ENCODE results near the gene DGCR8. TPM values are rescaled to one million over a fixed set of nuclear protein-coding genes. Genes with fewer than 3 reads are reported as not detected.

The DGCR8 gene
- total RNA-seq, 1 donor from 2014 or later: 32.5 TPM

DNA sequence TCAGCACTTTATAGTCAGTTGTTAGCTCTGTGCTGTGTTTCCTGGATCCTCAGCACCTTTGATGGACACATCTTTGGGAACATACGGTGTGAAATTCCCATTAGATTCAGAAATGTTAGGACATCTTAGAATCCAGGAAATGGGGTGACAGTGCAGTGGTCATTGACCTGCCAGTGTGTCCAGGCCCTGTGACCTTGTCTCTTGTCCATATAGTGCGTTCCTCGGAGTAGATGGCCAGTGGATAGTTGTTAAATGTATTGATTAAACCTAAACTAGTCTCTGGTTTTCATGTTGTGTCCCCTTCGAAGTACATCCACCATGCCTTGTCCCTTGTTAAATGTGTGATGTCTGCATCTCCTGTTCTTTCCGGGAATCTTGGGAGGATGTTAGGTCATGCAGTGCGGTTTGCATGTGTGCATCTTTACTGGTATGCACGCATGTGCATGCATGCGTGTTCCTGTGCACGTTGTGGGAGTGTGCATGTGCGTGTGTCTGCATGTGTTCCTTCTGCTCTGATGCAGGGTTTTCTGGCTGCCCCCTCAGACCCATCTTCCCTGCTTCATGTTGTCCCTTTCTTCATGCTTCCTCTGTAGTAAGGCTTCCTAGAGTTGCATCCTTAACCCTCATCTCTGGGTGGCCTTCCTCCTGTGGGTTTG lies 4.0 kb downstream of the DGCR8 start:
- no peak for DNase-seq (ENCODE audit: low spot score)
- peaks cover 52% of the 10 kb centered on the region for H3K4me1 Mint-ChIP-seq (ENCODE audit: low read depth)
- no peaks in the 10 kb centered on the region for H3K27me3 Mint-ChIP-seq (ENCODE audit: low read depth)
- no peaks in the 10 kb centered on the region for H3K9me3 Mint-ChIP-seq (ENCODE audit: low read depth)
- TF ChIP-seq, protein P1, sequence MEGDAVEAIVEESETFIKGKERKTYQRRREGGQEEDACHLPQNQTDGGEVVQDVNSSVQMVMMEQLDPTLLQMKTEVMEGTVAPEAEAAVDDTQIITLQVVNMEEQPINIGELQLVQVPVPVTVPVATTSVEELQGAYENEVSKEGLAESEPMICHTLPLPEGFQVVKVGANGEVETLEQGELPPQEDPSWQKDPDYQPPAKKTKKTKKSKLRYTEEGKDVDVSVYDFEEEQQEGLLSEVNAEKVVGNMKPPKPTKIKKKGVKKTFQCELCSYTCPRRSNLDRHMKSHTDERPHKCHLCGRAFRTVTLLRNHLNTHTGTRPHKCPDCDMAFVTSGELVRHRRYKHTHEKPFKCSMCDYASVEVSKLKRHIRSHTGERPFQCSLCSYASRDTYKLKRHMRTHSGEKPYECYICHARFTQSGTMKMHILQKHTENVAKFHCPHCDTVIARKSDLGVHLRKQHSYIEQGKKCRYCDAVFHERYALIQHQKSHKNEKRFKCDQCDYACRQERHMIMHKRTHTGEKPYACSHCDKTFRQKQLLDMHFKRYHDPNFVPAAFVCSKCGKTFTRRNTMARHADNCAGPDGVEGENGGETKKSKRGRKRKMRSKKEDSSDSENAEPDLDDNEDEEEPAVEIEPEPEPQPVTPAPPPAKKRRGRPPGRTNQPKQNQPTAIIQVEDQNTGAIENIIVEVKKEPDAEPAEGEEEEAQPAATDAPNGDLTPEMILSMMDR (IDR thresholded peaks at IDR 0.05): no peak
- no peak overlapping the region for H3K4me3 Mint-ChIP-seq (ENCODE audit: unreplicated experiment)
- peak overlapping the region; percentile 73 for H3K27ac Mint-ChIP-seq (ENCODE audit: unreplicated experiment)
- peaks cover 21% of the 10 kb centered on the region for H3K36me3 Mint-ChIP-seq (ENCODE audit: low read depth)

DNA sequence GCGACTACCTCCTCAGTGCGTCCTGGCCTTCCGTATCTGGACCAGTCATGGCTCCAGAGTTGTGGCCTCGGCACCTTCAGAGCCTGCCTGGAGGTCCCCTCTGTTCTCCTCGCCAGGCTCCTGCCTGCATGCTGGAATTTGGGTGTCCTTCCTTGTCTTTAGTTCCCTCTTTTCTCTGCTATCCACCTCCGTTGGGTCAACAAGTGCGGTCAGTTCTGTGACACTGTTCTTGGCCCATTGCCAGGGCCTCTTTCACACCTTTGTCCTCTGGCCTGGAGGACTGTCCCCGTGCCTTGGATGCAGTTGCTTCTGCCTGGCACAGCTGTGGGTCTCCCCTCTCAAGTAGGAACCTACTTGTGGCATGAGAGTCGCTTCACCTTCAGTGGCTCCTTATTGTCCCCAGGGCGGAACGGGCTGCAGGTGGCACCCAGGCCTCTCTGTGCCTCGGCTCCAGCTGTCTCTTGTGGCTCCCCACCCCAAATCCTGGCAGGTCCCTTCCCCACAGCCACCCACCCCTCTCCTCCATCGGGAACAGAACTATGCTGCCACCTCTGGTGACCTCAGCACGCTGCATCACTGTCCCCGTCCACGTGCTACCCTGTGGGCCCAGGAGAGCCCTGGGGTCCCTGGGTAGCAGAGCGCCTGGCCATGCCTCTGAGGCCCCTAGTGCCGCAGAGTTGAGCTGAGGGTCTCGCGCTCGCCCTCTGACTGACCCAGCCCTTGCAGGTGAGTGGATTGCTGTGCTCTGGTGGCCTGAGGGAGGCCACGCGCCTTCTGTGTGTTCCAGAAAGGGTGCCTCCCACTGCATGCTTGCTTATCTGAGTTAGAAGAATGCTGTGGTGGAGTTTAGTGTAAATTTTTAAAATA lies 4.7 kb downstream of the DGCR8 start:
- H3K27ac Mint-ChIP-seq (ENCODE audit: unreplicated experiment): peak overlapping the region; percentile 13
- TF ChIP-seq, protein P1 (IDR thresholded peaks at IDR 0.05): peak; percentile 68
- DNase-seq (ENCODE audit: low spot score): no peak
- H3K36me3 Mint-ChIP-seq (ENCODE audit: low read depth): peaks cover 26% of the 10 kb centered on the region
- H3K27me3 Mint-ChIP-seq (ENCODE audit: low read depth): no peaks in the 10 kb centered on the region
- H3K4me1 Mint-ChIP-seq (ENCODE audit: low read depth): peaks cover 47% of the 10 kb centered on the region
- no peaks in the 10 kb centered on the region for H3K9me3 Mint-ChIP-seq (ENCODE audit: low read depth)
- H3K4me3 Mint-ChIP-seq (ENCODE audit: unreplicated experiment): no peak overlapping the region

DNA sequence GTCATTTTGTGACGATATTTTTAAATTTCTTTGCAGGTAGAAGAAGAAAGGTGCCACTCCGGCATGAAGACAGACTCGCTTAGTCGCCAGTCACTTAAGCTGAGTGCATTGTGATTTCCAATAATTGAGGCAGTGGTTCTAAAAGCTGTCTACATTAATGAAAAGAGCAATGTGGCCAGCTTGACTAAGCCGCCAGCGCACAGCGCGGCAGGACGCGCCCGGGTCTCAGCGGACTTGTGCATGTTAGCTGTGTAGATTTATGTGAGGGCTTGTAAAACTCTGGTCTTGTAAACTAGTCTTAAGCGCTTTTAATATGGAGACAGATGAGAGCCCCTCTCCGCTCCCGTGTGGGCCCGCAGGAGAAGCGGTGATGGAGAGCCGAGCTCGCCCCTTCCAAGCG lies 5.6 kb downstream of the DGCR8 start:
- Mint-ChIP-seq H3K36me3 (ENCODE audit: low read depth) (peaks cover 34% of the 10 kb centered on the region), H3K27ac (ENCODE audit: unreplicated experiment) (no peak overlapping the region), H3K27me3 (ENCODE audit: low read depth) (no peaks in the 10 kb centered on the region), H3K4me3 (ENCODE audit: unreplicated experiment) (no peak overlapping the region), H3K9me3 (ENCODE audit: low read depth) (no peaks in the 10 kb centered on the region), H3K4me1 (ENCODE audit: low read depth) (peaks cover 50% of the 10 kb centered on the region)
- no peak for DNase-seq (ENCODE audit: low spot score)
- TF ChIP-seq, protein P1 (IDR thresholded peaks at IDR 0.05): no peak

DNA sequence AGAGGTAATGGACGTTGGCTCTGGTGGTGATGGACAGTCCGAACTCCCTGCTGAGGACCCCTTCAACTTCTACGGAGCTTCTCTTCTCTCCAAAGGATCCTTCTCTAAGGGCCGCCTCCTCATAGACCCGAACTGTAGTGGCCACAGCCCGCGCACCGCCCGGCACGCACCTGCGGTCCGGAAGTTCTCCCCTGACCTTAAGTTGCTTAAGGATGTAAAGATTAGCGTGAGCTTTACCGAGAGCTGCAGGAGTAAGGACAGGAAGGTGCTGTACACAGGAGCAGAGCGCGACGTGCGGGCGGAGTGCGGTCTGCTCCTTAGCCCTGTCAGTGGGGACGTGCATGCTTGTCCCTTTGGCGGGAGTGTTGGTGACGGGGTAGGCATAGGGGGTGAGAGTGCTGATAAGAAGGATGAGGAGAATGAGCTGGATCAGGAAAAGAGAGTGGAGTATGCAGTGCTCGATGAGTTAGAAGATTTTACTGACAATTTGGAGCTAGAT lies 6.1 kb downstream of the DGCR8 start:
- Mint-ChIP-seq H3K27me3 (ENCODE audit: low read depth) (no peaks in the 10 kb centered on the region), H3K36me3 (ENCODE audit: low read depth) (peaks cover 38% of the 10 kb centered on the region), H3K9me3 (ENCODE audit: low read depth) (no peaks in the 10 kb centered on the region), H3K27ac (ENCODE audit: unreplicated experiment) (no peak overlapping the region), H3K4me1 (ENCODE audit: low read depth) (peaks cover 47% of the 10 kb centered on the region), H3K4me3 (ENCODE audit: unreplicated experiment) (no peak overlapping the region)
- TF ChIP-seq, protein P1 (IDR thresholded peaks at IDR 0.05): no peak
- DNase-seq (ENCODE audit: low spot score): no peak

DNA sequence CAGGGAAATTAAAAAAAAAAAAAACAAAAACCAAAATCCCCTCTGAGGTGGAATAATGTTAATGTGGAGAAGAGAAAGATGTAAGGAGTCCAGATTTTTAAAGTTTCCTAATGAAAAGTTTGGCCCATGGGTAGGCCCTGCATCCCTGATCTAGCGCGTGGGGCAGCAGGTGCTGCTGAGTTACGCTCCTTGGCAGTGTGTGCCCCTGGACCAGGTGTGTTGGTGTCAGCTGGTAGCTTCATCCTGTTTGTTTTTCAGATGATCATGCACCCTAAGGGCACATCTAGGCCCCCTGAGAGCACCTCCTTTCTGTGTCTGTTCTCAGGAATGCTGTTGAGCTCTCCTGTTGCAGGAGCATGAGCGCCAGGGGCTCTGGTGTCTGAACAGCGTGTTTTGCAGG lies 6.7 kb downstream of the DGCR8 start:
- no peak overlapping the region for H3K4me3 Mint-ChIP-seq (ENCODE audit: unreplicated experiment)
- H3K27me3 Mint-ChIP-seq (ENCODE audit: low read depth): no peaks in the 10 kb centered on the region
- H3K9me3 Mint-ChIP-seq (ENCODE audit: low read depth): no peaks in the 10 kb centered on the region
- no peak overlapping the region for H3K27ac Mint-ChIP-seq (ENCODE audit: unreplicated experiment)
- no peak for DNase-seq (ENCODE audit: low spot score)
- TF ChIP-seq, protein P1 (IDR thresholded peaks at IDR 0.05): no peak
- H3K36me3 Mint-ChIP-seq (ENCODE audit: low read depth): peaks cover 44% of the 10 kb centered on the region
- H3K4me1 Mint-ChIP-seq (ENCODE audit: low read depth): peaks cover 41% of the 10 kb centered on the region
